ENCODE data around the gene DCDC1. TPM values are rescaled to one million over a fixed set of nuclear protein-coding genes. Genes with fewer than 3 reads are reported as not detected.

The DCDC1 gene
- total RNA-seq, 6 donors from 2014 or later = 0.11 to 25.2 (median 3.3) TPM

GRCh38 chr11:30984442-30984816 is 385.1 kb downstream of the DCDC1 start:
- no peak for DNase-seq

GRCh38 chr11:30983776-30984441 is 385.6 kb downstream of the DCDC1 start:
- DNase-seq (no peak), ATAC-seq (ENCODE audit: low FRiP score in 2 of 2) (no peak)
- Histone ChIP-seq H3K4me1 (no peaks in the 10 kb centered on the region), H3K36me3 (no peaks in the 10 kb centered on the region), H3K27ac (no peak overlapping the region), H3K9me3 (no peaks in the 10 kb centered on the region), H3K27me3 (no peaks in the 10 kb centered on the region), H3K4me3 (no peak overlapping the region)
- TF ChIP-seq POLR2AphosphoS5 (IDR thresholded peaks at IDR 0.05) (no peak), POLR2A (IDR thresholded peaks at IDR 0.05) (no peak), EP300 (IDR thresholded peaks at IDR 0.05) (no peak), CTCF (IDR thresholded peaks at IDR 0.05) (no peak)
- WGBS, 2 donors = 64 to 75% methylated on average over 6 of the region's 6 CpGs

More at GRCh38 chr11:30984442-30984816, 385.1 kb downstream of the DCDC1 start:
- no peak for TF ChIP-seq EP300 (IDR thresholded peaks at IDR 0.05)
- TF ChIP-seq CTCF (IDR thresholded peaks at IDR 0.05) = no peak
- no peak for TF ChIP-seq POLR2A (IDR thresholded peaks at IDR 0.05)
- TF ChIP-seq POLR2AphosphoS5 (IDR thresholded peaks at IDR 0.05) = no peak
- no peak for ATAC-seq (ENCODE audit: low FRiP score in 2 of 2)
- Histone ChIP-seq H3K4me3 (no peak overlapping the region), H3K9me3 (no peaks in the 10 kb centered on the region), H3K36me3 (no peaks in the 10 kb centered on the region), H3K27me3 (no peaks in the 10 kb centered on the region), H3K27ac (no peak overlapping the region), H3K4me1 (no peaks in the 10 kb centered on the region)
- 33 to 67% methylated on average over 4 of the region's 4 CpGs for WGBS, 2 donors

- Histone ChIP-seq H3K9me3 (no peaks in the 10 kb centered on the region), H3K27ac (no peak overlapping the region), H3K4me1 (no peaks in the 10 kb centered on the region), H3K36me3 (no peaks in the 10 kb centered on the region), H3K27me3 (no peaks in the 10 kb centered on the region), H3K4me3 (no peak overlapping the region)
- WGBS, 2 donors = 87 to 91% methylated on average over 2 of the region's 2 CpGs
- ATAC-seq (ENCODE audit: low FRiP score in 2 of 2) = no peak
- DNase-seq = no peak
- no peak for TF ChIP-seq EP300 (IDR thresholded peaks at IDR 0.05)
- TF ChIP-seq POLR2AphosphoS5 (IDR thresholded peaks at IDR 0.05) = no peak
- no peak for TF ChIP-seq CTCF (IDR thresholded peaks at IDR 0.05)
- no peak for TF ChIP-seq POLR2A (IDR thresholded peaks at IDR 0.05)
Measured at GRCh38 chr11:30983143-30983542, 386.4 kb downstream of the DCDC1 start.

- Histone ChIP-seq H3K27ac (no peak overlapping the region), H3K4me1 (no peaks in the 10 kb centered on the region), H3K9me3 (peaks cover 0 to 6% (median 0%) of the 10 kb centered on the region in 4 donors), H3K36me3 (no peaks in the 10 kb centered on the region), H3K4me3 (no peak overlapping the region), H3K27me3 (no peaks in the 10 kb centered on the region)
- ATAC-seq (ENCODE audit: low FRiP score in 2 of 2) (no peak), DNase-seq (no peak)
- no peak for TF ChIP-seq POLR2A (IDR thresholded peaks at IDR 0.05)
- no peak for TF ChIP-seq CTCF (IDR thresholded peaks at IDR 0.05)
- TF ChIP-seq EP300 (IDR thresholded peaks at IDR 0.05) = no peak
- no peak for TF ChIP-seq POLR2AphosphoS5 (IDR thresholded peaks at IDR 0.05)
Measured at GRCh38 chr11:30967579-30967978, 402.0 kb downstream of the DCDC1 start.

- Histone ChIP-seq H3K4me3 (no peak overlapping the region), H3K9me3 (no peaks in the 10 kb centered on the region), H3K27ac (no peak overlapping the region), H3K27me3 (no peaks in the 10 kb centered on the region), H3K4me1 (no peaks in the 10 kb centered on the region), H3K36me3 (no peaks in the 10 kb centered on the region)
- no peak for ATAC-seq (ENCODE audit: low FRiP score in 2 of 2)
- WGBS, 2 donors = 2 to 4% methylated on average over 2 of the region's 2 CpGs
- no peak for DNase-seq
- TF ChIP-seq POLR2AphosphoS5 (IDR thresholded peaks at IDR 0.05) = no peak
- TF ChIP-seq CTCF (IDR thresholded peaks at IDR 0.05) = peak in 3 of 6 experiments; percentile 7 to 14 (median 14)
Measured at GRCh38 chr11:30960387-30960992, 409.0 kb downstream of the DCDC1 start.
